ENCODE data around the gene ZNF614.

GRCh38 chr19:52028780-52029123 is 573 bp upstream of the ZNF614 start:
- TF ChIP-seq HMG20A (CRISPR knock-in tag; conservative IDR thresholded peaks at IDR 0.05): no peak
- TF ChIP-seq BRF2 (IDR thresholded peaks at IDR 0.05; ENCODE audit: borderline replicate concordance, insufficient read depth, insufficient read length): no peak
- TF ChIP-seq ZNF512 (tag; IDR thresholded peaks at IDR 0.05): no peak
- TF ChIP-seq NRF1 (conservative IDR thresholded peaks at IDR 0.05 in 1 of 2, IDR thresholded peaks at IDR 0.05 in 1 of 2): no peak
- no peak for TF ChIP-seq ZNF217 (CRISPR knock-in tag; IDR thresholded peaks at IDR 0.05)
- no peak for TF ChIP-seq SETDB1 (IDR thresholded peaks at IDR 0.05; ENCODE audit: low read length)
- TF ChIP-seq ZNF644 (tag; IDR thresholded peaks at IDR 0.05; ENCODE audit: low read depth): no peak

Data from K562 (cell line).